GM13977 (cell line): ENCODE data around the gene TFRC.

Experiments
- DNase-seq: peaks from one replicate; pipeline ENCODE4 v3.0.0; 2012; ENCODE audit warnings: low spot score
- in situ Hi-C: fragments of 300-500 bp; cut with MboI; formaldehyde crosslinking; loops from one replicate; pipeline ENCODE4 v1.12.0; 2022; ENCODE audit warnings: low sequenced_read_pairs, low pct_unique_long_range_greater_than_20kb, mixed read lengths, inconsistent platforms; ENCODE audit not compliant: unreplicated experiment
- TF ChIP-seq, protein P1 (sequence below): IDR thresholded peaks from 2 replicates; pipeline ENCODE4 v1.5.1; 2012; ENCODE audit warnings: mild to moderate bottlenecking, control low read depth; ENCODE audit not compliant: insufficient read depth; ENCODE audit errors: extremely low read depth, missing control alignments

TFRC gene

DNA sequence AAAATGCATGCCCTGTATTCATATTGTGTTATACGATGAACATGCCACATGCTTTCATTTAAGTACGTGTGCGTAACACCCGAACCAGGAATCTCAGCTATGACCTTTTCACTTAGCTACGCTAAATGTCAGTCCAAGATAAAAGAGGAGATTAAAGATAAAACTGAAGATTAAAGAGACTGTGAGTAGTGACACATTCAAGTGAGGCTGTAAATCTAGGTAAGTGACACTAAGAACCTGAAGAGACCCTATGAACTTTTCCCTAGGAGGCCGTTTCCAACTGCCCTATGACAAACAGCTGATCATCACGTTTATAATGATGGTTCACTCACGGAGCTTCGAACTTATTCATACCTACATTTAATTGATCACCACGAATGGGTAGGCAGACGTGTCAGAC is 32.2 kb downstream of the TFRC start:
- TF ChIP-seq, protein P1, sequence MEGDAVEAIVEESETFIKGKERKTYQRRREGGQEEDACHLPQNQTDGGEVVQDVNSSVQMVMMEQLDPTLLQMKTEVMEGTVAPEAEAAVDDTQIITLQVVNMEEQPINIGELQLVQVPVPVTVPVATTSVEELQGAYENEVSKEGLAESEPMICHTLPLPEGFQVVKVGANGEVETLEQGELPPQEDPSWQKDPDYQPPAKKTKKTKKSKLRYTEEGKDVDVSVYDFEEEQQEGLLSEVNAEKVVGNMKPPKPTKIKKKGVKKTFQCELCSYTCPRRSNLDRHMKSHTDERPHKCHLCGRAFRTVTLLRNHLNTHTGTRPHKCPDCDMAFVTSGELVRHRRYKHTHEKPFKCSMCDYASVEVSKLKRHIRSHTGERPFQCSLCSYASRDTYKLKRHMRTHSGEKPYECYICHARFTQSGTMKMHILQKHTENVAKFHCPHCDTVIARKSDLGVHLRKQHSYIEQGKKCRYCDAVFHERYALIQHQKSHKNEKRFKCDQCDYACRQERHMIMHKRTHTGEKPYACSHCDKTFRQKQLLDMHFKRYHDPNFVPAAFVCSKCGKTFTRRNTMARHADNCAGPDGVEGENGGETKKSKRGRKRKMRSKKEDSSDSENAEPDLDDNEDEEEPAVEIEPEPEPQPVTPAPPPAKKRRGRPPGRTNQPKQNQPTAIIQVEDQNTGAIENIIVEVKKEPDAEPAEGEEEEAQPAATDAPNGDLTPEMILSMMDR: no peak
- in situ Hi-C loops: no loop called here
- no peak for DNase-seq

DNA sequence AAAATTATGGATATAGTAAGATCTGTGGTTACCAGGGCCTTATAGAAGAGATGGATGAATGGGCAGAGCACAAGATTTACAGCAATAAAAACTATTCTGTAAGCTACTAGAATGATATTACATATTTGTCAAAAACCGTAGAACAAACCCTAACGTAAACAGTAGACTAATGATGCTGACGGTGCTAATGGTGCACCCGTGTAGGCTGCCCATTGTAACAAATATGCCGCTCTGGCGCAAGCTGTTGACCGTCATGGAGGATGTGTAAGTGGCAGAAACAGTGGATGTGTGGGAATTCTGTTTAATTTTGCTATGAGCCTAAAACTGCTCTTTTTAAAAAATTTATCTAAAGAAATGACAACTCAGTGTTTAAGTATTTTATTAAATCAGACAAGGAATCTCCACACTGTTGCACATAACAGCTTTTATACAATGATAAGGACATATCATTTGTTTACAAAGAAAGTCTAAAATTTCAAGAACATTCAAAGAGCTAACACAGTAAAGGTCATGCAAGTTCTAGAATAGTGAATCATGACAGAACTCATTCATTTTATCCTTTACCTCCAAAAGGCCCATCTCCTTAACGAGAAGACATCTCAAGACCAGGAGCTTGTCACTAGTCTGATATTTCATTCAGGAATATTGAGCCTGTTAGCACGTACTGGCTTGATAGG is 32.8 kb downstream of the TFRC start:
- DNase-seq: no peak
- in situ Hi-C loops: no loop called here
- TF ChIP-seq, protein P1: no peak

DNA sequence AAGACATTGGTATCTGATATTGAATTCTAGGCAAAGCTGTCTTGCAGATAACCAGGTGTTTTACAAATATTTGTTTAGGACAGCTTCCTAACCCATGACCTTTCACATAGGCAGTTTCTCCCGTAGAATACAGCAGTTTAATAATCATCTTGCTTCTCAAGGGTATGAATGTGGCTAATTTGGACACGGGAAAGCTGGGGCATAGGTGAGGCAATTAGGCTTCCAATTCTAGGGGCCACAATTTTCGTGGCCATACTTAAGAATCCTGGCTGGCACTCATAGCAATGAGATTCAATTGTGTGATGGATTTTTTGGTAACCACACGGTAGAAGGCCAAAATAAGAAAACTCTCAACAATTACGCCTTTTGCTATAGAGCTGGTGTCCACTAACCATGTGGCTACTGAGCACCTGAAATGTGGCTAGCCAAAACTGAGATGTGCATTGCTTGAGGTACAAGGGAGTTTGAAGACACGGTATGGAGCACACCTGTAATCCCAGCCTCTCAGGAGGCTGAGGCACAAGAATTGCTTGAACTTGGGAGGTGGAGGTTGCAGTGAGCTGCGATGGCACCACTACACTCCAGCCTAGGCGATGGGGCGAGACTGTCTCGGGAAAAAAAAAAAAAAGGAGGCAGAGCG is 34.4 kb downstream of the TFRC start:
- no peak for DNase-seq
- TF ChIP-seq, protein P1: no peak
- in situ Hi-C loops: no loop called here

DNA sequence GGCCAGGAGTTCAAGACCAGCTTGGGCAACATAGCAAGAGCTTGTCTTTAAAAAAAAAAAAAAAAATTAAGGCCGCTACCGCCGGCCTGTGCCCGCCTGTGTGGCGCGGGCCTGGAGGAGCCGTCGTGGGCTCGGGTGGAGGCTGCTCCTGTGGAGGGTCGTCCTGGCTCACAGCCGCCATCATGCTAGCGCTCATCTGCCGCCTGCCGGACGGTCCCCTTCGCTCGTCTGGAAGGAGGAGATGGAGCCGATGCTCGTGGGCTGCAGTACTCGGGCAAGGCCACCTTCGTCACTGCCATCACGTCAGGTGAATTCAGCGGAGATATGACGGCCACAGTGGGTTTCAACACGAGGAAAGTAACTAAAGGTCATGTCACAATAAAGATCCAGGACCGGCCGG is 37.4 kb downstream of the TFRC start:
- no peak for DNase-seq
- TF ChIP-seq, protein P1: no peak
- in situ Hi-C loops: no loop called here

DNA sequence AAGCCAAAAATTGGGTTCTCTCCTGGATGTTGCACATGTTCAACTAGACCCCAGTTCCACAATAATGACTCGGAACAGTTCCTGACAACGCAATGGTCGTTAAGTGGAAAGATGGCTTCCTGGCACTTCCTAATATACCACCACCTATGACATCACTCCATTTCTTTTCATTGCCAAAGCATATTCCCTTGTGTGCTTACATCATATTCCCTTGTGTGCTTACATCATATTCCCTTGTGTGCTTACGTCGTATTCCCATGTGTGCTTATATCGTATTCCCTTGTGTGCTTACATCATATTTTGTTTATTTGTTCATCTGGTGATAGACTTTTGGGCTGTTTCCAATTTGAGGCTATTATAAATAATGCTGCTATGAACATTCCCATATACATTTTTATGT is 39.2 kb downstream of the TFRC start:
- no peak for DNase-seq
- in situ Hi-C loops: no loop called here

DNA sequence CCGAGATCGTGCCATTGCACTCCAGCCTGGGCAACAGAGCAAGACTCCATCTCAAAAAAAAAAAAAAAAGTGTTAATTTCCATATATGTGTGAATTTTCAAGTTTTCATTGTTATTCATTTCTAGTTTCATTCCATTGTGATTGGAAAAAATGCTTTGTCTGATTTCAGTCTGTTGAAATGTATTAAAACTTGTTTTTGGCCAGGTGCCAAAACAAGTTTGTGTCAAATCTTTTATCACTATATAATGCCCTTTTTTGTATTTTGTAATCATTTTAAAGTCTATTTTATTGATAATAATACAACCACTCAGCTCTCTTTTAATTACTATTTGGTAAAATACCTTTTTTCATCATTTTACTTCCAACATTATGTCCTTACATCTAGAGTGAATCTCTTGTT is 42.5 kb downstream of the TFRC start:
- TF ChIP-seq, protein P1: no peak
- DNase-seq: no peak
- in situ Hi-C loops: no loop called here

More for the DNA sequence above, 39.2 kb downstream of the TFRC start:
- TF ChIP-seq, protein P1: no peak
